ENCODE measurements around the gene ACOX1. TPM values are rescaled to one million over a fixed set of nuclear protein-coding genes. Genes with fewer than 3 reads are reported as not detected.
A peak's percentile ranks its signal among the peaks of the same experiment; 100 is the strongest.

The ACOX1 gene
- total RNA-seq, 1 donor = 79.9 TPM

DNA sequence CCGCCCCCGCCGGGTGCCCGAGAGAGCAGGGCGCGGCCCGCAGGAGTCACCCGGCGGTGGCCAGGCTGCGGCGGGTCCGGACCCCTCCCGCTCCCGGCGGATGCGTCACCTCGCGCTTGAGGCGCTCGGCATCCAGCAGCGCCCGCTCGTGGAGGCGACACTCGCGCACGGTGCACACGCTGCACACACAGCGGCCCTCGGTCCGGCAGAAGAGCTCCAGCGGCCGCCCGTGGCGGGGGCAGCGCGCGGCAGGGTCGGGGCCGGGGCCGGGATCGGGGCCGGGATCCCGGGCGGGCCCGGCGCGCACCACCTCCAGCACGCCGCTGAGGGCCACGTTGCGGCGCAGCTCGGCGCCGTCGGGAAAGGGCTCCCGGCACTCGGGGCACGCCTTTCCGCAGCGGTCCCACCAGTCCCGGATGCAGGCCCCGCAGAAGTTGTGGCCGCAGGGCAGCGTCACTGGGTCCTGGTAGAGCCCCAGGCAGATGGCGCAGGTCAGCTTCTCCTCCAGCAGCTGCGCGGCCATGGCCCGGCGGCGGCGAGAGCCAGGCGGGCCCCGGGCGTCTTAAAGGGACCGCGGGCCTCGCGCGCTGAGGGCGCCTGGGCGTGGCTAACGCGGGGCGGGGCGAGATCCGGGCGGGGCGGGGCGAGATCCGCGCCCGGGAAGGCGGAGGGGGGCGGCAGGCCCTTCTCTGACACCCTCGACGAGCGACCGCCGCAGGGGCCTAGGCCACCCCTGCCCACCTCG lies 82.4 kb downstream of the ACOX1 start, which contains the start of gene TRIM65:
TRIM65 (minus strand) TSS at position 537 of the 745 bp plus-strand sequence; CDS start at position 523, 14 bp downstream.
- H3K4me3 ChIP-seq (ENCODE audit: low read depth, low read length) = peak within 1 kb of the TSS; percentile 79
- TF ChIP-seq, protein P1, sequence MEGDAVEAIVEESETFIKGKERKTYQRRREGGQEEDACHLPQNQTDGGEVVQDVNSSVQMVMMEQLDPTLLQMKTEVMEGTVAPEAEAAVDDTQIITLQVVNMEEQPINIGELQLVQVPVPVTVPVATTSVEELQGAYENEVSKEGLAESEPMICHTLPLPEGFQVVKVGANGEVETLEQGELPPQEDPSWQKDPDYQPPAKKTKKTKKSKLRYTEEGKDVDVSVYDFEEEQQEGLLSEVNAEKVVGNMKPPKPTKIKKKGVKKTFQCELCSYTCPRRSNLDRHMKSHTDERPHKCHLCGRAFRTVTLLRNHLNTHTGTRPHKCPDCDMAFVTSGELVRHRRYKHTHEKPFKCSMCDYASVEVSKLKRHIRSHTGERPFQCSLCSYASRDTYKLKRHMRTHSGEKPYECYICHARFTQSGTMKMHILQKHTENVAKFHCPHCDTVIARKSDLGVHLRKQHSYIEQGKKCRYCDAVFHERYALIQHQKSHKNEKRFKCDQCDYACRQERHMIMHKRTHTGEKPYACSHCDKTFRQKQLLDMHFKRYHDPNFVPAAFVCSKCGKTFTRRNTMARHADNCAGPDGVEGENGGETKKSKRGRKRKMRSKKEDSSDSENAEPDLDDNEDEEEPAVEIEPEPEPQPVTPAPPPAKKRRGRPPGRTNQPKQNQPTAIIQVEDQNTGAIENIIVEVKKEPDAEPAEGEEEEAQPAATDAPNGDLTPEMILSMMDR (IDR thresholded peaks at IDR 0.05; ENCODE audit: insufficient read depth, low read depth, low read length) = peak; percentile 10
- DNase-seq (ENCODE audit: low read depth) = peak; percentile 76

DNA sequence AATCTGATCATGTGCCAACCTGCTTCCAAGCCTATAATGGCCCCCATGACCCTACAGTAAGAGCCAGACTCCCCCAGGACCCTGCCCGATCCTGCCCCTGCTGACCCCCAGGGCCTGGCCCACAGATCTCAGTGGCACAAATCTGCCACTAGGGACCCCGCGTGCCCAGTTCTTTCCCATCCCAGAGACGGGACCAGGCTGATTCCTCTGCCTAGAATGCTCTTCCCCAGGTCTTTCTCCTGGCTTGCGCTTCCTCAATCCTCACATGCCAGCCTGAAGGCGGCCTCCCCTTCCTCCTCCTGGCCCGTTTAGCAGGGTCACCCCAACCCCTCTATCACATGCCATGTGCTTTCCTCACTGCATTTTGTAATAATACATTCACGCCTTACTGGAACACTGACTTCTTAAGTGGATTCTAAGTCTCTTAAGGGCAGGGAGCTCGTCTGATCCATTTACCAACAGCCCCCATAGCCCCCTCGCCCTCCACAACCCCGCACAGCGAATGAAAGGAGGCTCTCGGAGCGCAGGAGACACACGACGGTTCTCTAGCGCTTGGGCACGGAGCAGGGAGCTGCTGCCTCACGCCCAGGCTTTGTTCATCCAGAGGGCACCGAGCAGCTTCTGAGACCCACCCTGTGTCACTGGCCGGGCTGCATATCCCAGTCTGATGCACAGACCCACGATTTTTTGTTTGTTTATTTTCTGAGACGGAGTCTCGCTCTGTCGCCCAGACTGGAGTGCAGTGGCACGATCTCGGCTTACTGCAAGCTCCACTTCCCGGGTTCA lies 83.4 kb downstream of the ACOX1 start:
- TF ChIP-seq, protein P1 (IDR thresholded peaks at IDR 0.05; ENCODE audit: insufficient read depth, low read depth, low read length) = peak; percentile 49
- peak overlapping the region; percentile 79 for H3K4me3 ChIP-seq (ENCODE audit: low read depth, low read length)
- DNase-seq (ENCODE audit: low read depth) = peak; percentile 13

DNA sequence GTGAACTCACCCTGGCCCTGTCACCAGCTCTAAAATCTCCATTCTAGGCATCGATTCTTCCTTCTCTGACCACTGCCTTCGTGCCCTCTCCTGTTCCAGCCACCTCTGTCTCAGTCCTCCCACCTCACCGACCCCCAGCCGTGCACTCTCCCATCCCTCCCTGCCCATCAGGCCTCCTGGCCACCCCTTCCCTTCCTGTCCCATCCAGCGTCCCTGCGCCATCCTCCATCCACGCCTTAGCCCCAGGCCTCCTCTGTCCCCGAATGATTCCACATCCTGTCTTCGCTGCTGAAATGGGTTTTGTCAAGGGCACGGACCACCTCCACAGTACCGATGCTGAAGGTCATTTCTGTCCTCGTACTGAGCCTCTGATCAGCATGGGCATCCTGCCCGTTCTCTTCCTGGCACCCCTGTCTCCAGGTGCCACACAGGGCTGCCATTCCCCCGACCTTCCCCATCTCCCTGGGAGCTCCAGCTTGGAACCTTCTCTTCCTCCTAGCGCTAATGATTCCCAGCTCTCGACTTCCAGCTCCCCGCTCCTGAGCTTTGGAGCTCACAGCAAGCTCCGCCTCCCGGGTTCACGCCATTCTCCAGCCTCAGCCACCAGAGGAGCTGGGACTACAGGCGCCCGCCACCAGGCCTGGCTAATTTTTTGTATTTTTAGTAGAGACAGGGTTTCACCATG lies 84.8 kb downstream of the ACOX1 start:
- DNase-seq (ENCODE audit: low read depth) = no peak
- H3K4me3 ChIP-seq (ENCODE audit: low read depth, low read length) = no peak overlapping the region
- TF ChIP-seq, protein P1 (IDR thresholded peaks at IDR 0.05; ENCODE audit: insufficient read depth, low read depth, low read length) = no peak

DNA sequence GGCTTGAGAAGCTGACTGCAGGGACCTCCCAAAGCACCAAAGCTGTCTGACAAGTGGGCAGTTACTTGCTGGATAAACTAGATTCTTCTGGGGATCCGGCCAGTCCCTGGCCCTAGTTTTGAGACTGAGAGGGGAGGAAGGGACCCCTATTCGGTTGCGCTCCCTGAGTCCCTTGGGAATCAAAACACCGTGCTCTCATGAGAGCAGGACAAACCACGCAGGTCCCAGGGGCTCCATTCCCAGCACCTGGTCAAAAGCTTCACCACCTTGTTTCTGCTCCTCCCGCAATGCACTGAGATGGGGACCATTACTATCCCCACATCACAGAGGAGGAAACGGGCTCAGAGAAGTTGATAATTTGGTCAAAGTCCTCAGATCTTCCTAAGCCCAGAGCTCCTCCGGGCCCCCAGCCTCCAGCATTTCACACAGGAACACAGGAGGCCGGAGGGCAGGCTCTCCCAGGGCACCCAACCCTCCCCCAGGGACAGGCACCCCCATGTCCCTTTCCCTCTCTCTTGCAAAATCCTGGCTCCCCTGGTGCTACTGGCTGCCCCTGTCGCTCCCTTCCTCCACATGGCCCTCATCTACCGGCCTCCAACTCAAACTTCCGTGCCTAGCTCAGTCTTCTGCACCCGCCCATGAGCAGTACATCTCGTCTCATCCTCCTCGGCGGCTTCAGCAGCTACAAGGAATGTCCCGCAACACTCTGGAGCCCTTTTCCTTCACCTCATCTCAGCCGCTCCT lies 85.5 kb downstream of the ACOX1 start:
- H3K4me3 ChIP-seq (ENCODE audit: low read depth, low read length) = no peak overlapping the region
- TF ChIP-seq, protein P1 (IDR thresholded peaks at IDR 0.05; ENCODE audit: insufficient read depth, low read depth, low read length) = no peak
- DNase-seq (ENCODE audit: low read depth) = no peak

DNA sequence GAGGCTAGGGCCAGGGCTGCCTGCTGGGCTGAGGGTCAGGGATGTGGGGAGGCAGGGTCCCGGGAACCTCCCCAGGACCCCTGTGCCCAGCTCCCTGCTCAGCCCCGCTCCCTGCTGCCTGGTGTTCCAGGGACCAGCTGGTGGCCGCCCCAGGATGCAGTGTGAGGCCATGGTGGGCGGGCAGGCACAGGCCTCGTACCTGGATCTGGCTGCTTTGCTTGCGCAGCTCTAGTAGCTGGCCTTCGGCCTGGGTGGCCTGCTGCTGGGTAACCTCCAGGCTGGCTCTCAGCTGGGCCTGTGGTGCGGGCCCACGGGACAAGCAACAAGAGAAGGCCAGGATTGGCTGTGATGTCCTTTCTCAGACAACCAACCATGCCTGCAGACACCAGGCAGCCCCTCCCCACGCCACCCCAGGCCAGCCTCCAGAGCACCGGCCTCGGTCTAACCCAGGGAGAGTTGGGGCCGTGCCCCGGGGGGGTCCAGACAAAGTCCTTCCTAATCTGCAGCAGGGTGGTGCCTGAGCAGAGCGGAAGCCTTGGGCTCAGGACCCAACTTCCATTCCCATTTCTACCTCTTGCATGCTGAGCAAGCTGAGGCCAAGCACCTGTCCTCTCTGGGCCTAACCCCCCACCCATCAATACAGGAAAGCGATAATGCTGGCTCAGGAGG lies 86.3 kb downstream of the ACOX1 start:
- no peak for DNase-seq (ENCODE audit: low read depth)
- no peak overlapping the region for H3K4me3 ChIP-seq (ENCODE audit: low read depth, low read length)

More for the DNA sequence above, 86.3 kb downstream of the ACOX1 start:
- TF ChIP-seq, protein P1 (IDR thresholded peaks at IDR 0.05; ENCODE audit: insufficient read depth, low read depth, low read length) = no peak

Measured in fibroblast of villous mesenchyme (primary cell).